IPS-20b (cell line): ENCODE measurements around the gene GPR3.
A peak's percentile ranks its signal among the peaks of the same experiment; 100 is the strongest.
"Not testable (repeated sequence)": the region's sequence is repeated elsewhere in the genome, so short reads cannot be mapped to it uniquely, and the experiment has no call there.

Experiments
- H3K27ac ChIP-seq: one replicate; pipeline ENCODE4 v1.5.1; 2013; ENCODE audit warnings: low read length
- H3K27me3 ChIP-seq: 2 replicates; pipeline ENCODE4 v1.6.1; 2013; ENCODE audit warnings: mild to moderate bottlenecking, low read length, inconsistent platforms; ENCODE audit not compliant: insufficient read depth
- H3K36me3 ChIP-seq: 2 replicates; pipeline ENCODE4 v1.6.1; 2013; ENCODE audit warnings: low read depth, mild to moderate bottlenecking, inconsistent platforms, low read length, moderate library complexity; ENCODE audit not compliant: insufficient read depth
- H3K4me1 ChIP-seq: 2 replicates; pipeline ENCODE4 v1.6.1; 2013; ENCODE audit warnings: mild to moderate bottlenecking, control low read depth, inconsistent platforms, low read length, moderate library complexity; ENCODE audit not compliant: insufficient read depth
- H3K4me3 ChIP-seq: 2 replicates; pipeline ENCODE4 v1.5.1; 2013; ENCODE audit warnings: mild to moderate bottlenecking, low read length, inconsistent platforms
- H3K9ac ChIP-seq: 2 replicates; pipeline ENCODE4 v1.6.1; 2013; ENCODE audit warnings: low read depth, mild to moderate bottlenecking, inconsistent platforms, low read length, moderate library complexity
- H3K9me3 ChIP-seq: 2 replicates; pipeline ENCODE4 v1.6.1; 2013; ENCODE audit warnings: mild to moderate bottlenecking, low read depth, low read length, inconsistent platforms; ENCODE audit not compliant: insufficient read depth

The GPR3 gene

DNA sequence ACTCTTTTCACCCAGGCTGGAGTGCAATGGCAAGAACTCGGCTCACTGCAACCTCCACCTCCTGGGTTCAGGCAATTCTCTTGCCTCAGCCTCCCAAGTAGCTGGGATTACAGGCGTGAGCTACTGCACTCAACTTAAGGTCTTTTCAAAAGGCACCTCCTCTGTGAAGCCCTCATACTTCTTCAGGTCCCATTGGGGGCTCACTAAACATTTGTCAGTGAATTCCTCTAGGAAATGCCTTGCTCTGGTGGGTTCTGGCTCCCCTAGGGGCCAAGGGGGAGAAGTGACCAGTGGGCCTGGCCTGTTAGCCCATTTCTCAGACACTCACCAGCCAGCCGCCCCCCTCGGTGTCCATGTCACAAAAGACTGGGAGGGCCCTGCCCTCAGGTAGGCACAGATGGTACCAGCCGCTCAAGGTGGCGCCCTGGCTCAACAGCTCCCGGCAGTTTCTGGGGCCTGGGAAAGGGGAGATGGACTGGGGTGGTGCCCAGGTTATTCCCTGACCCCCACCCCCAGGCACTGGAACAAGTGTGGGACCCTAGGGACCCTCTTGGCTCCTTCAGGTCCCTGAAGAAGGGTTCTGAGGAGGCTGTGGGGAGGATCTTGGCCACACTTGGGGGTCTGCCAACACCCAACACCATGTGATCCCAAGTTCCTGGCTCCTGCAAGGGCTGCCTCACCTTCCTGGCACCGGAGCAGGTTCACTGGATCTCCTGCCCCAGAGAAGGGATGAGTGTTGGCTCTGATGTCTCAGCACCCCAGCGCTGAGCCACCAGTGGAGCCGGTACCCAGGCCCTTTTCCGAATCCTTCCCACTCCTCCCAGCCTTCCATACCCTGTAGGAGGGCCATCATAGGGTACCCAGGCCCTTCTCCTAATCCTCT lies 19.4 kb upstream of the GPR3 start:
- H3K4me1 ChIP-seq: no peaks in the 10 kb centered on the region

DNA sequence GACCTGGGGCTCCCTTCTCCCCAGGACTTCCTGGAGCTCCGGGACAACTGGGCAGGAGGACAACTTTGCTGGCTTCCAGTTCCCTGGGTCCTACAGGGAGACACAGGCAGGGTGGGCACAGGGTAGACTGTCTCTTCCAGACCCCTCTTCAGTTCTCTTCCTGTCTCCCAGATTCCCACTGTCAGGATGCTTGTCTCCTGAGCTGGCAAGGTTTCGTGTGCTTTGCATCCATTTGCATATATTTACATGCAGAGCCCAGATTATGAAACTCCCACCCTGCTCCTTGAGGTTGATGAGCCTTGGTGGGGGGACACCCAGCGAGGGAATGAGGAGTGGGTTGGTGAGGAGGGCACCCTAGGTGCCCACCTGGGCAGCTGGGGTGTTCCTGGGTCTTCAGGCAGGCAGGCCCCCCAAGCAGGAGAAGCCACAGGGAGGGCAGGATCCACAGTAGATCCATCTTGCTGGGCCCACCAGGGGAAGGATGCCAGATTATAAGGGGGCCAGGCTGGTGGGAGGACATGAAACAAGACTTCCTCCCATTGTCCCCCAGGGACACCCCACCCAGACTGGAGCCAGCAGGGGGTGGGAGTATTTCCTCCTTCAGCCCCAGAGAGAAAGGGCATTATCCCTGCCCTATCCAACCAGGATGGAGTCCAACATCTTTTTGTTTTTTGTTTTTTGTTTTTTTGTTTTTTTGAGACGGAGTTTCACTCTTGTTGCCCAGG lies 17.9 kb upstream of the GPR3 start, which contains the start of gene FCN3:
TSS of gene FCN3 (minus strand) at position 463 of the 725 bp plus-strand sequence. CDS start at position 457, 6 bp downstream.
- no peaks in the 10 kb centered on the region for H3K9me3 ChIP-seq
- no peak within 1 kb of the TSS for H3K9ac ChIP-seq
- H3K27me3 ChIP-seq: no peaks in the 10 kb centered on the region
- H3K4me3 ChIP-seq: no peak within 1 kb of the TSS
- H3K4me1 ChIP-seq: no peaks in the 10 kb centered on the region
- H3K36me3 ChIP-seq: no peaks in the 10 kb centered on the region
- no peak within 1 kb of the TSS for H3K27ac ChIP-seq

More for the DNA sequence above, 19.4 kb upstream of the GPR3 start:
- no peaks in the 10 kb centered on the region for H3K27me3 ChIP-seq
- no peak overlapping the region for H3K27ac ChIP-seq
- H3K4me3 ChIP-seq: no peak overlapping the region
- H3K9me3 ChIP-seq: no peaks in the 10 kb centered on the region
- no peaks in the 10 kb centered on the region for H3K36me3 ChIP-seq
- no peak overlapping the region for H3K9ac ChIP-seq

DNA sequence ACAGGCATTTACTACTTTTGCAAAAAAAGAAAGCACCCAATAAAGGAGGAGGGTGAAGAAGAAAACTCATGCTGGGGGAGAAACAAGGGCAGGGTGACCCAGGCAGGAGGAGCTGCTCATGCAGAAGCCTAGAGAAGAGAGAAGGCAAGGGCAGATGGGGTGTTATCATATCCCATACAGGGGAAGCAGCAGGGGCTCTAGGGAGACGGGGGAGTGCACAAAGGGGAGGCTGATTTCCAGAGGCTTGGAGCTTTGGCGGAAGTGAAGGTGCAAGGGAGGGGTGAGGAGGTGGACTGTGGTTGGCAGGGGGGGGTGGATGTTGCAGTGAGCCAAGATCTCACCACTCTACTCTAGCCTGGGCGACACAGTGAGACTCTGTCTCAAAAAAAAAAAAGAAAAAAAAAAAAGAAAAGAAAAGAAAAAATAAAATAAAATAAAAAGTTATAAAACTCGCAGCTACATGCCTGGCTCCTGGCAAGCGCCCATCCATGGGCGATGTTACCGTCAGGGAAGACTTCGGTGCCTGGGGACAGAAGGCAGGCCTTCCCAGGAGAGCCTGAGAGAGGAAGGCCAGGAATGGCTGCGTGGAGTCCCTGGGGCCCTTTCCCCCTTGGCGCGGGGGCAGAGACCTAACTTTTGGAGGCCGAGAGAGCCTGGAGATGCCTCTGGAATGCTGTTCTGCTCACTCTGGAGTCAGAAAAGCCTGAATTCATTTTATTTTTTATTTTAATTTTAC lies 14.5 kb upstream of the GPR3 start:
- no peaks in the 10 kb centered on the region for H3K4me1 ChIP-seq
- H3K27me3 ChIP-seq: peaks cover 19% of the 10 kb centered on the region
- no peaks in the 10 kb centered on the region for H3K9me3 ChIP-seq
- H3K4me3 ChIP-seq: no peak overlapping the region
- no peak overlapping the region for H3K27ac ChIP-seq
- H3K36me3 ChIP-seq: no peaks in the 10 kb centered on the region
- H3K9ac ChIP-seq: no peak overlapping the region

DNA sequence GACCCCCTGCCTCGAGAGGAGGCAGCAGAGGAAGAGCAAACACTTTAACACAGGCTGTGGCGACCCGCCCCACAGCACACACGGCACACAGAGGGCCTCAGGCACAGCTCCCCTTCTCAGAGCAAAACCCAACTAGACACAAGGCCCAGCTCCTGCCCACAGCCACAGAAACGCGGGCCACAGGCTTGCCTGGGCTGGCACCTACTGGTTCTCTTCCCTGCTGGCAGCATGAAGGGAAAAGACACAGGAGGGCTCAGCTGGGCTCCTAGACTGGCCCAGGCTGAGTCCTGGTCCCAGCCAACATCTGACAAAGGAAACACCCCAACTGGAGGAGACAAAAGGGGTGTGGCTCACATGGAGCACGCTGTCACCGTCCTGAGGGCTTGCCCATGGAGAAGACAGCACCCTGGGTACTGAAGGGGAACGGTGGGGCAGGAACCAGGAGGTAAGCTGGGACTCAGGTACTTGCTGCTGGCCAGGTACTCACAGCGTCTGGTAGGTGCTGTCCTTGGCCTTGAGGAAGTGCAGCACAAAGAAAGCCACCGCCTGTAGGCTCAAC lies 12.8 kb upstream of the GPR3 start:
- H3K9me3 ChIP-seq: no peaks in the 10 kb centered on the region
- no peak overlapping the region for H3K9ac ChIP-seq
- H3K27me3 ChIP-seq: peaks cover 20% of the 10 kb centered on the region

DNA sequence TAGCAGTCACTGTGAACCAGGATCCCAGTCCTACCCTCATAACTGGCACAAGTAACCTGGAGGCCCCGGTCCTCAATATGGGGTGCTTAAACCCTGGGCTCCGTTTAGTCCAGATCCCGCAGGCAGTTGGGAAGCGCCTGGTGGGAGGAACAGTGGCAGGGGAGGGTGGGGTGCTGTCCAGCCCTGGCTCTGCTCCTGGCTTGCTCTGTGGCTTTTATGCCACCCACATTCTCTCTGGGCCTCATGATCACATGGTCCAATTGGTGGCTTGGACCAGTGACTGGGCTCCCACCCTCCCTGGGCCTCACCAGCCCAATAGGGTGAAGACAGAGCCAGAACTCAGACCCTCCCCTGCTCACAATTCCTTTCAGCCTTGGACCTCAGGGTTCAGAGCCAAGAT lies 12.2 kb upstream of the GPR3 start:
- Histone ChIP-seq H3K9me3 (no peaks in the 10 kb centered on the region), H3K4me3 (no peak overlapping the region), H3K4me1 (no peaks in the 10 kb centered on the region), H3K27ac (no peak overlapping the region), H3K27me3 (peaks cover 20% of the 10 kb centered on the region), H3K36me3 (no peaks in the 10 kb centered on the region), H3K9ac (no peak overlapping the region)

More for the DNA sequence above, 12.8 kb upstream of the GPR3 start:
- H3K36me3 ChIP-seq: no peaks in the 10 kb centered on the region
- no peak overlapping the region for H3K27ac ChIP-seq
- no peaks in the 10 kb centered on the region for H3K4me1 ChIP-seq
- H3K4me3 ChIP-seq: no peak overlapping the region

DNA sequence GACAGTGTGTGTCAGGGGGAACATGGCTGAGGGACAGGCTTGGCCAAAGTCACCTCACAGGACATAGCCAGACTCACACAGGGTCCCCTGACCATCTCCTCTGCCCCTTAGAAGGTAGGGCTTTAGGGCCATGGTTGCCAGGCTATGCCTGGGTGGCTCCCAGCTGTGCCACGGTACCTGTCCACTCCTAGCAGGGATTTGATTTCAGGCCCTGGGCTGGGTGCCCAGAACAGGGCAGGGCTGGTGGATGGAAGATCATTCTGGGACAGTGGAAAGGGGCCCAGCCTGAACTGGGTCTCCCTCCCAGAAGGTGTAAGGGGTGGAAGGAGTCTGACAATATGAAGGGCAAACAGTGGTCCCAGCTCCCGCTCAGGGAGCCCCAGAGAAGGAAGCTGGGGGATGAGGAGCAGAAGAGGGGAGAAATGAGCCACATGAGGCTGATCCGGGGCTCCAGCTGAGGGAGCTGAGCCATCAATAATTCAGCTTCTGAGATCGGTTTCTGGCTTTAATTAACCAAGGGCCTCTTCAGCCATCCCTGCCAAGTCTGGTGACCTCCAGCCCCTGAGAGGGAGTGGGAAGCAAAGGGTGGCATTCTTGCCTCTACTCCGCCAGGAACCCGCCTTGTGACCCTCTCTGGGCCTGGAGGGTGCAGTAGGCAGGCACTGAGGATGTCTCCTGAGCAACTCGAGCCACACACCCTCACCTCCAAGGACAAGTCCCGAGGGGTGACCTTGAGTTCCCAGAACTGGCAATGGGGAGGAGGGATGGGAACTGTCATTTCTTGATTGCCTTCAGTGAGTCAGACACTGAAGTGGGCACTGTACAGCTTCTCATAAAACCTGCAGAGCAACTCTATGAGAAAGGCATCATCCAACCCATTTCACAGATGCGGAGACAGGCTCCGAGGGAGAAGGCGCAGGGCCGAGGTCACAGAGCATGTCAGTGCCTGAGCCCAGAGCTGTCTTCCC lies 11.4 kb upstream of the GPR3 start:
- Histone ChIP-seq H3K27ac (no peak overlapping the region), H3K4me3 (no peak overlapping the region), H3K36me3 (no peaks in the 10 kb centered on the region), H3K27me3 (peaks cover 20% of the 10 kb centered on the region), H3K9me3 (no peaks in the 10 kb centered on the region), H3K4me1 (no peaks in the 10 kb centered on the region), H3K9ac (no peak overlapping the region)

DNA sequence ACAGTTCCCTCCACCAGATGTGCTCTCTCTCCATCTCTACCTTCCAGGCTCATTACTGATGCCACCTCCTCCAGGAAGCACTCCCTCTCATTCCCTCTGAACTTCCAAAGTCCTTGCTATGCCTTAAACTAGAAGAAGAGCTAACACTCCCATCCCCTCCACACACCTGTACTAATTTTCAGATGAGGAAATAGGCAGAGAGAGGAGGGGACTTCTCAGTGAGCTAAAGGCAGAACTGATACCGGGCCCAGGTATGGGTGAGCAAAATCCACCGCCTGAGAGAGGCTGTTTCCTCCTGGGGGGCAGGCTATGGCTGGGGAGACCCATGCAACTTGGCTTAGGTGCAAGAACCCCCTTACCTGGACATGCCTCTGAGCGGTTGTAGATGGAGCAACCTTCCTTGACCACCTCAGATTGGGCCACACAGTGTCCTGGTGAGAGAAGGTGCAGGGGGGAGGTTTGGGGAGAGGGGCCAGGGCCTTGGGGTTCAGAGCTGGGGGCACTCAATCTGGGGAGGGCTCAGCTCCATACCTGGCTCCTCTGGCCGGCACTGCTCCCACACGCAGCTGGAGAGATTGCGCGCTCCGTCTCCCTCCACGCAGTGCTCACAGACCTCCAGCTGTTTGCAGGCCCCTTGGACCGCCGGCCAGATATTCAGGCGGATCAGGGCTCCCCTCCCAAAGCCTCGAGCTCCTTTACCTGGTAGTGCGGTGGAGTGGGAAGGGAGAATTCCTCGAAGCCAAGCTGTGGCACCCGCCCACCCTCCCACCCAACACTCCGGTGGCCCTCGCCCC lies 10.3 kb upstream of the GPR3 start:
- Histone ChIP-seq H3K27me3 (peaks cover 20% of the 10 kb centered on the region), H3K9me3 (no peaks in the 10 kb centered on the region), H3K27ac (no peak overlapping the region), H3K4me1 (no peaks in the 10 kb centered on the region), H3K4me3 (no peak overlapping the region), H3K36me3 (no peaks in the 10 kb centered on the region), H3K9ac (no peak overlapping the region)

DNA sequence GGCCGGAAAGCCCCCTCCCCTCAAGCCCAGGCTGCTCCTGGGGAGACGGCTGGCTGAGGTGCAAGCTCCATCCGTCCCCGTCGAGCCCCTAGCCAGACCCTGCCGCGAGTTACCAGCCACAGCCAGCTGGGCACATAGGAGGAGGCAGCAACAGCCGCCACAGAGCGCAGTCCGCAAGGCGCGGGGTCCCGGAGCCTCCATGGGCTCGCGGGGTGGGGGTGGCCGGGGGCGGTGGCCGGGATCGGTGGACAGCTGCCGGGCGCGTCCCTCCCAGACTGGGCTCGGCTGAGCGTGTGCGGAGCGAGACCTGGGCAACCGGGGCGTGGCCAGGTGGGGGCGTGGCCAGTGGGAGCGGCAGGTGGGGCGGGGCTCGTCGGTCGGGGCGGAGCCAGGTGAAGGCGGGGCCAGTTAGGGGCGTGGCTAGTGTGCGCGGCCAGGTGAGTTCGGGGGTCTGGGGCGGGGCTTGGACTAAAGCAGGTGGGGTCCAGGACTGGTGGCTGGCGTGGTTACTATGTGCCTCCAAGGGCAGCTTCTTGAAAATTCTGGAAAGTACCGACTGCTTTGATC lies 9.3 kb upstream of the GPR3 start, which contains the start of gene CD164L2:
TSS of gene CD164L2 (minus strand) at position 295 of the 567 bp plus-strand sequence. CDS start at position 201, 94 bp downstream.
- peak within 1 kb of the TSS; percentile 65 for H3K4me3 ChIP-seq
- peaks cover 20% of the 10 kb centered on the region for H3K27me3 ChIP-seq
- H3K4me1 ChIP-seq: no peaks in the 10 kb centered on the region
- no peak within 1 kb of the TSS; the same call in 1 of the 2 replicates for H3K9ac ChIP-seq
- H3K36me3 ChIP-seq: no peaks in the 10 kb centered on the region
- H3K27ac ChIP-seq: no peak within 1 kb of the TSS
- no peaks in the 10 kb centered on the region for H3K9me3 ChIP-seq

DNA sequence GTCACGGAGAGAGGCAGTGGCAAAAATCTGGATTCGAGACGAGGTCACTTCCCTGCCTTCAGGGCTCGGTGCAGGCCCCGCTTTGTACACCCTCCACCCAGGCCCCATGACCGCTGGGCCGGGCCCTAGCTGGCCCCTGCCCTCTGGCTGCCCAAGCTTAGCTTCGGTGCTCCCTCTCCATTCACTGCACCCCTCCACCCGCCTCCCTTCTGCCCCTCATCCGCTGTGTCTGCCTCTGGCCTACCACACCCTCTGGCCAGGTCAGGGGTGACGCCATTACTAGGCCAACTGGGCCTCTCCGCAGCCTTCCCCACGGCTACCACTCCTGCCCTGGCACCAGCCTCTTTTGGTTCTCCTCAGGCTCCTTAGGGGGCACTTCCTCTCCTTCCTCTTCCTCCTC lies 8.8 kb upstream of the GPR3 start:
- peaks cover 20% of the 10 kb centered on the region for H3K27me3 ChIP-seq
- no peak overlapping the region for H3K9ac ChIP-seq

DNA sequence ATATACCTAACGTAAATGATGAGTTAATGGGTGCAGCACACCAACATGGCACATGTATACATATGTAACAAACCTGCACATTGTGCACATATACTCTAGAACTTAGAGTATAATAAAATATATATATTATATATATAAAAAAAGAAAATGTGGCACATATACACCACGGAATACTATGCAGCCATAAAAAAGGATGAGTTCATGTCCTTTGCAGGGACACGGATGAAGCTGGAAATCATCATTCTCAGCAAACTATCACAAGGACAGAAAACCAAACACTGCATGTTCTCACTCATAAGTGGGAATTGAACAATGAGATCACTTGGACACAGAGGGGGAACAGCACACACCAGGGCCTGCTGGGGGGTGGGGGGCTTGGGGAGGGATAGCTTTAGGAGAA lies 7.6 kb upstream of the GPR3 start:
- H3K27me3 ChIP-seq: peaks cover 20% of the 10 kb centered on the region
- not testable (repeated sequence) for H3K36me3 ChIP-seq, H3K27ac ChIP-seq, H3K9me3 ChIP-seq, H3K4me3 ChIP-seq, H3K4me1 ChIP-seq, H3K9ac ChIP-seq

More for the DNA sequence above, 8.8 kb upstream of the GPR3 start:
- Histone ChIP-seq H3K4me1 (no peaks in the 10 kb centered on the region), H3K4me3 (no peak overlapping the region), H3K36me3 (no peaks in the 10 kb centered on the region), H3K9me3 (no peaks in the 10 kb centered on the region), H3K27ac (no peak overlapping the region)
